Activated gamma-delta T cell (primary cell): ENCODE data around the gene CLDN4.
"Not testable (repeated sequence)": the region's sequence is repeated elsewhere in the genome, so short reads cannot be mapped to it uniquely, and the experiment has no call there.

Experiments
- DNase-seq: peaks from one replicate; lab custom pipeline; 2025; lab: John Stamatoyannopoulos, UW

CLDN4 gene

GRCh38 chr7:73823873-73824592 is 6.8 kb upstream of the CLDN4 start:
- DNase-seq, result no peak

DNA sequence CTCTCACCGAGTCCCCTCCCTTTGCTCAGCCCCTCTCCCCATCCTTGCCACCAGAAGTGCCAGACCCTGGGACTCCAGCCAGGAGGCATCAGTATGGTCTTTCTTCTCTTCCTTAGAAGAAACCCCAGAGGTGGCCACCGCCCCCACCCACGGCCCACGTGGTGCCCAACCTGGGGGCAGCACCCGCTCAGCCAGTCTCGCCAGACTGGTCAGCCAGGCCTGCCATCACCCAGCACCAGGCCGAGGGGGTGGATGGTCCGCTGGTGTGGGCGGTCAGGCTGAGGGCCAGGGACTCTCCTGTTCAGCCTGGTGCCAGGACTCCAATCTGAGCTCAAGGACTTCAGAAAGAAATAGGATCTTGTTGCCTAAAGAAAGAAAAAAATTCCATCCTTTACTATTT is 5.8 kb upstream of the CLDN4 start:
- DNase-seq, result no peak

DNA sequence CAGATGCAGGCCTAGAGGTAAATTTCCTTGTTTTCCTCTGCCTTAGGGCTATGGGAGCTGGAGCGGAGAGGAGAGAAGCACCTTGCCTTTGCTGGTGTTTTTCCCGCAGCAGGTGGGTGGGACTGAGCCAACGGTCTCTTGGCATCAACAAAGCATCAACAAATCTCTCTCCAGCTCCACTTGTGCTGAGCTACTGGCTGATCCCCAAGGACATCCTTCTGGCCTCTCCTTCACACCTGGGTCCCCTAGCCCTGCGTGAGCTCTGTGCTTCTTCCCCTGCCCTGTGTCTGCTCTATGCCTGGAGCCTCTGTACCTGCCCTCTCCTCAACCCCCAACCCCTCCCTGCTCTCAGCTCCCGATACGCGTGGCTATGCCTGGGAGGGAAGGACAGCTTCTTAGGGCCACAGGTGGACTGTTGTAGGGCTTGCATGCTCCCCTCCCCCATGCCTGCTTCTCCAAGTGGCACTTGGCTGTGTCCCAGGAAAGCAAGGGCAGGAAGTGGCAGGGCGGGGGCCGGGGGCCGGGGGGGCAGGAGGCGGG is 3.2 kb upstream of the CLDN4 start:
- no peak for DNase-seq

DNA sequence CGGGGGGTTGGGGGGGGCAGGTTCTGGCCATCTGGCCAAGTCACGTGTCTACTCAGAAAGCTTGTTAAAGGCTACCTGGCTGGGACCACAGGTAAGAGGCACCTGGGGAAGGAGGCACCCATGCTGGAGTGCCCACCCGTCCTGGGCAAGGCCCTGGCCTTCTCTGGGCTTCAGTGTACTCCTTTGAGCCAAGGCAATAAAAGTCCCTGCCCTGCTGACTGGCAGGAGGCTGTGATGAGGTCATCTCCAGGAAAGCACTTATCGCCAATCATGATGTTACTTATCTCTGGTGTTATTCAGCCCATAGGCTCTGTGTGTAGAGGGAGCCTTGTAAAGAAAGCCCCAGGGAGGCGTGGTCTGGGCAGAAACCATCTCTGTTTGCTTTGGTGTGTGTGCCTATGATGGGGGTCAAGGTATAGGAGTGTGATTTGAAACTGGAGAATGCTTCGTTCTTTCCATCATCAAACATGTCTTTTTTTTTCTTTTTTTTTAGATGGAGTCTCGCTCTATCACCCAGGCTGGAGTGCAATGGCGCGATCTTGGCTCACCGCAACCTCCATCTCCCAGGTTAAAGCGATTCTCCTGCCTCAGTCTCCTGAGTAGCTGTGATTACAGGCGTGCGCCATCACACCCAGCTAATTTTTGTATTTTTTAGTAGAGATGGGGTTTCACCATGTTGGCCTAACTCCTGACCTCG is 2.5 kb upstream of the CLDN4 start:
- DNase-seq, result no peak

DNA sequence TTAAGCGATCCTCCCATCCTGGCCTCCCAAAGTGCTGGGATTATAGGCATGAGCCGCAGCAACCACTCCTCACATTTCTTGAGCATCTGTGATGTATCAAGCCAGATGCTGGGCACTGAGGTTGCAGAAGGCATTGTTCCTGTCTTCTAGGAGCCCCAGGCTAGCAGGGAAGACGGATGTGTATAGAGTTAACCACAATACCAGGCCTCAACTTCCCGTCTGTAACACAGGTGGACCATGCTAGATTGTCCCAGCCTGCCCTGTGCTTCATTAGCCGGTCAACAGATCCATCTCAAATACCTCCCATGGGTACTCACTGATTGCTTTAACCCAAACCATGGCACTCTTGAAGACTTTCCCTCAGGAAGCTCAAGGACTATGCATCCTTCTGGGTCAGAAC is 1.8 kb upstream of the CLDN4 start:
- DNase-seq, result no peak

DNA sequence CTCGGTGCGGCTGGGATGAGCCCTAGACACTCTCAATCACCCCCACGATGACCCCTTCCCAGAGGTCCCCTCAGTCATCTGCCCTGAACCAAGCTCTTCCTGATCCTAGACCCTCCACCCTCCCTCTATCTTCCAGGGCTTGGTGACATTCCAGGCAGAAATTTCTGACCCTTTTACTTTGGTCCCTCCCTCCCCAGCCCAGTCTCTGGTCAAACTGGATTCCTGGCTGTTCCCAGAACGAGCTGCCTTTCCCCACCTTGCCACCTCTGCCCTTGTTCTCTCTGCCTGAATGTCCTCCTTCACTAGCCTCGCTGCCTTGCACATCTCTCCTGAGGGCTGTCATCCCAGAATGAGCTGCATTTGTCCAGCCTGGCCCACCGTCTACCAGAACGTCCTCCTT is 1.3 kb upstream of the CLDN4 start:
- DNase-seq, result no peak

DNA sequence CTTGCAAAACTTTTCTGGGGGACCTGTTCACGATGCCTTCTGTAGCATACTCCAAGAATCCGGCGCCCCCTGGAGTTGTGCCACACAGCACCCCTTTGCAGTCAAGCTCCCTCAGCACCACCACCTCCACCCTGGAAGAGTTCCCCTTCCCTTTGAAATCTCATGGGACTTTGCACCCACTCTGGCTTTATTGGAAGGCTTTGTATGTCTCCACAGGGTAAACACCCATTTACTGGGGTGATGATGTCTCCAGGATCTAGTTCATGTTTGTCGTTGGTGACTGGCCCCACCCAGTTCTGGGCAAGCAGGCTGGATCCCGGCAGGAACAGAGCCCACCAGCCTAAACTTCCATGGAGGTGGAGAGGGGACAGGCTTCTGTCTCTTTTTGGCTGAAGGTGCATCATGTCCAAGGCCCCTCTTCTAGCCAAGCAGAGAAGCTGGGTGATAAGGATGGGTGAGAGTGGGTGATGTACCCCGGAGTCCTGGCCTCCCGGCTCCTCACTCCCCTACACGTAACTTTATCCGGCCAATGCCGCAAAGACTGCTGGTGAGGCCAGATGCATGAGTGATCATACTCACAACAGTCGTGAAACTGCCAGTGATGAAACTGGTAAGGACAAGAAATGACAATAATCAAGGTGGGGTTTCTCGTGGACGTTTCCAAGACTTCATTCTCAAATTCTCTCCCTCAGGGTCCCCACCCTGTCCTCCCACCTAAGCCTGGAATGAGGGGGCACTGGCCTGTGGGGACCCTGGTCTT is 695 bp upstream of the CLDN4 start:
- no peak for DNase-seq

GRCh38 chr7:73831584-73831833 is 713 bp downstream of the CLDN4 start:
- no peak for DNase-seq

GRCh38 chr7:73831834-73832651 is 1.2 kb downstream of the CLDN4 start:
- no peak for DNase-seq

- DNase-seq, result no peak
Observed at GRCh38 chr7:73832806-73833205, 2.0 kb downstream of the CLDN4 start.

GRCh38 chr7:73833251-73833919 is 2.6 kb downstream of the CLDN4 start:
- DNase-seq, result no peak

DNA sequence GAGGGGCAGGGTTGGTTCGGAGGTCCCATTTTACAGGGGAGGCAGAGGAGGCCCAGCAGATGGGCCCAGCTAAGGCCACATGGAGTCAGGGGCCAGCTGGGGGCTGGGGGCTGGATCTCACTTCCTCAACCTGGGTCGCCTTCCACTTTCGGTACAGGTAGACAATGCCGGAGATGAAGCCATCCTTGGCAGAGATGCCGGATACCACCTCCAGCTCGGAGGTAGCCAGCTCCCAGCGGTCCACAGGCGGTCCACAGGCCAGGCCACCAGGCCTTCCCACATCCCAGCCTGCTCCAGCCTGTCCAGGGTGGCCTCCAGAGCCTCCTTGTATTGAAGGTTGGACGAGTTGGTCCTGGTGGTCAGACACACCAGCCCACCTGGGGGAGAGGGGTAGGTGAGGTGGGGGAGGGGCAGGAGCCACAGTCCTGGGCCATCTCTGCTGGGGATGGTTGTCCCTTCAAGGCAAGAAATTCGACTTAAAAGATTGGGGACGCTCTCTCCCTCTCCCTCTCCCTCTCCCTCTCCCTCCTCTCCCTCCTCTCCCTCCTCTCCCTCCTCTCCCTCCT is 3.9 kb downstream of the CLDN4 start:
- no peak for DNase-seq

DNA sequence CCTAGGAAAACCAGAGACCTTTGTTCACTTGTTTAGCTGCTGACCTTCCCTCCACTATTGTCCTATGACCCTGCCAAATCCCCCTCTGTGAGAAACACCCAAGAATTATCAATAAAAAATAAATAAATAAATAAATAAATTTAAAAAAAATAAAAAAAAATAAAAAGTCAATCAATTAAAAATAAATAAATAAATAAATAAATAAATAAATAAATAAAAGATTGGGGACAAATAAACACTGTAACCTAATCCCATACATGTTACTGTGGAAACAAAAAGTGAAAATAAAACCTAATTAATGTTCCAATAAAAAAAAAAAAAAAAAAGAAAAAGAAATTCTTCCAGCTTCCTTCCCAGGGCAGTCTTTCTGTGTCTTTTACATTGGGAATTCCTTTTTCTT is 6.4 kb downstream of the CLDN4 start:
- not testable (repeated sequence) for DNase-seq

DNA sequence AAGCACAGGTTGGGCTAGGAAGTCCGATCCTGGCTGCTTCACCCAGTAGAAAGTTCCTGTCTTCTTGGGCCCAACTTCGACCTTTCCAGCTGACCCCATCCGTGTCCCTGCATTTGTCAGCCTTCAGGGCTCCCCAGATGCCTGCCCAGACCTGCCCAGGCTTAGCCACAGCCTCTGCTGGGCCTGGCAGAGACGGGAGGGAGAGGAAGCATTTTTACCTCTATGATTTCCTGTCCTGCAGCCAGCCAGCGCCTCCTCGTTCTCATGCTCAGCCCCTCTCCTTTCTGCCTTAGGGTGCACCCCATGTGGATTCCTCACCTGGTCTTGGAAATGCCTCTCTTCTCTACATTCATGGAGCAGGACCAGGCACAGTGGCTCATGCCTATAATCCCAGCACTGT is 7.8 kb downstream of the CLDN4 start:
- no peak for DNase-seq

DNA sequence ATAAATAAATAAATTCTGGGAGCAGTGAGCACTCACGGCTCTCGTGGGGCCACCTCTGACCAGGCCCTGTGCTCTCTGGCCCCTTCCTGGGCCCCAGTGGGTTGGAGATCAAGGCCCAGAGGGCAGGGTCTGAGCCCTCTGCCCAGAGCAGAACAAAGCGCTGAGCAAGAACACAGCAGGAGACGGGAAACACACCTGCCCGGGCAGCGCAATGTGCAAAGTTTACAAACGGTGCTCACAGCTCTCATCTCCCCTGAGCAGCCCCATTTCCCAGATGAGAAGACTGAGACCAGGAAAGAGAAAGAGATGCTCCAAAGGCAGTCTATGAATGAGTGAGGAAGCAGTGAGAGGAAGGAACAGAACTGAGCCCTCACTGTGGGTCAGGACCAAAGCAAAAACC is 8.5 kb downstream of the CLDN4 start:
- DNase-seq, result no peak

DNA sequence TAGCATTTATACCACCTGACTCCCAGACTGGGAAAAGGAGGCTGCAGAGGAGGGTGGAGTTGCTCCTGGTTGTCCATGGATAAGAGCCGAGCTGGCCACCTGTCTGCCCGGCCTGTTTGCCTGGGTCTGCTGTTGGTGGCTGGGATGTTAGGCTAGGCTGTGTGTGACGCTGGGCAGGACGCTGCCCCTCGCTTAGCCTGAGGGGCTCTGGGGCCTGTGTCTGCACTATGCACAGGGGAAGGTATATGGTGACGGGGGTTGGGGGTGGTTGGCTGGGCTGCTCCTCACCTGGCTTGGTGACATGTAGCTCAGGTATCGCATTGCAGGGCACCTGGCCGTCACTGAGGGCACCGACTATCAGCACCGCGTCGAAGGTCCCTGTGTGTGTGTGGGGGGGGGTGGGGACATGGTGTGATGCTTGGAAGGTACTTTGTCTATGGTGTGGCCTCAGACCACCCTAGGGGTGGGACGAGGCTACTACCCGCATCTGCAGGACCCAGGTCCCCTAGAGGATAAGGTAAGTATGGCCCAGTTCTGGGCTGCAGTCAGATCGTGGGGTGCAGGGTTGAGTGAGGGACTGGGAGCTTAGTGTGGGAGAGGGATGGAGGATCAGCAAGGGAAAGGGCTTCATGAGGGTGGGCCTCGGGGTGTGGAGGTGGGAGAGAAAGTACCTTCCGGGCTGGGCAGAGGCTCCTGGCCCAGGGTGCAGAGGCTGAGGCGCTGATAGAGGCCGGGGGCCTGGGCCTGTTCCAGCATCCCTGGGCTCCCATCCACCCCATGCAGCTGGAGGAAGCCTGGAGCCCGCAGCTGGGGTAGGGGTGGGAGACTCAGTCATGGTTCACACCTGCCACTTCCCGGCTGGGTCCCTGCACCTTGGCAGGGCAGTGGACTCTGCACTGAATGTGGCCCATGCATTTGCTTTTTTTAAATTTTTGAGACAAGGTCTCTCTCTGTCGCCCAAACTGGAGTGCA is 9.2 kb downstream of the CLDN4 start:
- DNase-seq, result no peak

GRCh38 chr7:73840715-73841379 is 10.1 kb downstream of the CLDN4 start:
- no peak for DNase-seq

DNA sequence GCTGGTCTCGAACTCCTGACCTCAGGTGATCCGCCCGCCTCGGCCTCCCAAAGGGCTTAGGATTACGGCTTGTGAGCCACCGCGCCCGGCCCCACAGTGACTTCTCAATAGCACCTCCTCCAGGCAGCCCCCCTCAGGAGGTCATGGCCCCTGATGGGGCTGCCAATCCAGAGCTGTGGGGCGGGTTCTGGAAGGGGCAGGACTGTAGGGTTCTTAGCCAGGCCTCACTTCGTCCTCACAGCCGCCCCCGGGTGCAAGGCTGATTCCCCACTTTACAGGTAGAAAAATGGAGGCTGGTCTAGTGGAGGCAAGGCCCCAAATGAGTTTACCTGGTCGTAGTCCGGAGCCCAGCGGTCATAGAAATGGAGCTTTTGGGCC is 10.9 kb downstream of the CLDN4 start:
- no peak for DNase-seq
